ENCODE data around the gene MCTP1. TPM values are rescaled to one million over a fixed set of nuclear protein-coding genes. Genes with fewer than 3 reads are reported as not detected.

The MCTP1 gene
- total RNA-seq, 1 experiment from 2014 or later, result 2.5 TPM

- no CpG with 5 or more reads among the region's 1 CpG for WGBS (ENCODE audit: extremely low coverage, insufficient read length, low lambda C conversion rate)
- Histone ChIP-seq H2BK5ac (ENCODE audit: insufficient read length, low read length) (no peak overlapping the region), H2BK120ac (ENCODE audit: low read depth, low read length, poor library complexity, severe bottlenecking) (no peak overlapping the region), H3K56ac (ENCODE audit: insufficient read length, low read depth, low read length) (no peak overlapping the region), H4K91ac (ENCODE audit: insufficient read length, low read depth, low read length) (no peak overlapping the region), H3K27me3 (ENCODE audit: insufficient read depth, low read length) (no peaks in the 10 kb centered on the region), H3K4ac (ENCODE audit: low read depth, low read length) (no peak overlapping the region), H3T11ph (ENCODE audit: low read length) (no peak overlapping the region), H3K9ac (ENCODE audit: extremely low read depth, insufficient read length, low read length) (no peak overlapping the region), H2BK12ac (ENCODE audit: insufficient read length, low read depth, low read length) (no peak overlapping the region), H2AFZ (ENCODE audit: low read length) (no peak overlapping the region), H3K79me1 (ENCODE audit: insufficient read depth, low read depth, low read length, poor library complexity, severe bottlenecking) (no peaks in the 10 kb centered on the region), H3K23me2 (ENCODE audit: insufficient read length, low read depth, low read length, poor library complexity, severe bottlenecking) (no peaks in the 10 kb centered on the region), H4K8ac (replicated peaks; ENCODE audit: insufficient read length, low read depth, low read length) (no peak overlapping the region), H3K14ac (ENCODE audit: insufficient read depth, low read length) (no peak overlapping the region), H3K23ac (ENCODE audit: insufficient read length, low read depth, low read length) (no peak overlapping the region), H3K79me2 (ENCODE audit: insufficient read depth, low read length) (no peaks in the 10 kb centered on the region), H2AK5ac (ENCODE audit: insufficient read length, low read length) (no peak overlapping the region), H3K27ac (ENCODE audit: insufficient read length, low read depth, low read length) (no peak overlapping the region), H3K18ac (ENCODE audit: insufficient read length, low read depth, low read length) (no peak overlapping the region), H2BK20ac (ENCODE audit: low read depth, low read length, poor library complexity, severe bottlenecking) (no peak overlapping the region), H3K9me3 (ENCODE audit: control insufficient read depth, low read depth, low read length) (no peaks in the 10 kb centered on the region), H3K4me1 (ENCODE audit: insufficient read depth, low read length) (no peaks in the 10 kb centered on the region; the same call in 1 of the 2 replicates), H4K20me1 (ENCODE audit: control insufficient read depth, insufficient read depth, insufficient read length) (no peaks in the 10 kb centered on the region), H2BK15ac (ENCODE audit: low read depth, low read length) (no peak overlapping the region), H4K5ac (ENCODE audit: insufficient read length, low read depth, low read length) (no peak overlapping the region), H3K4me2 (ENCODE audit: insufficient read depth, insufficient read length, low read length) (no peak overlapping the region)
- H3K36me3 Mint-ChIP-seq (ENCODE audit: insufficient read depth in 1 of 3, low read depth in 3 of 3), result no peaks in the 10 kb centered on the region
- no peak overlapping the region; a peak in 1 of 7 replicates for H3K27ac Mint-ChIP-seq
- H3K4me1 Mint-ChIP-seq, result peaks cover 12 to 13% of the 10 kb centered on the region in 2 experiments
- TF ChIP-seq CTCF (conservative IDR thresholded peaks at IDR 0.05), result no peak
- no peak for DNase-seq
- peaks cover 1% of the 10 kb centered on the region; the same call in 1 of the 2 replicates for H3K27me3 Mint-ChIP-seq (ENCODE audit: low read depth)
- H3K9me3 Mint-ChIP-seq, result no peaks in the 10 kb centered on the region
- no peak overlapping the region for H3K4me3 Mint-ChIP-seq
Observed at GRCh38 chr5:94725142-94725541, 559.8 kb downstream of the MCTP1 start.

Measured in H9 (cell line).